HCEC 1CT (cell line): Measurements from ENCODE around the gene SDSL.

ENCODE experiments used
- DNase-seq: peaks from one replicate; pipeline ENCODE4 v3.0.0-alpha.2; 2017

Gene SDSL

DNA sequence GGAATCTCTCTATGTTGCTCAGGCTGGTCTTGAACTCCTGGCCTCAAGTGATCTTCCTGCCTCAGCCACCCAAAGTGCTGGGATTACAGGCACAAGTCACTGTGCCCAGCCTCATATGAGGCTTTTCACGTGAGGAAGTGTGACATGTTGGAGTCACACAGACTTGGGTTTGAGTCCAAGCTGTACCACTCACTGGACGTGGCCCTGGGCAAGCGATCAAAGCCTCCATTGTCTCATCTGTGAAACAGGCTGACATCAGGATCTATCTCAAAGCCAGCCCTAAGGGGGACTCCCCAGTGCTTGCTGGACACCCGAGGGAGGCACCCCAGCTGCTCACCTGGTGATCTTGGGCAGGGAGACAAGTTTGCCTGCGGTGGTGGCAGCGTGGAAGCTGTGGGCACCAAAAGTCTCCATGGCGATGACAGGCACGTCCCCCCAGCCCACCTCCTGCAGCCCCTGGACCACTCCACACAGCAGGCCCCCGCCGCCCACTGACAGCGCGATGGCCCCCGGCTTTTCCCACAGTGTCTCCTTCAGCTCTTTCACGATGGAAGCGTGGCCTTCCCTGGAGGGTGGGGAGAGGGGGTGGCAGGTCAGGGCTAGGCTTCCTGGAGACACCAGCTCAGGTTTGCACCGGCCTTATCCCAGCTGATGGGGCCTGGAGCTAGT is 25.2 kb upstream of the SDSL start:
- DNase-seq, result no peak

DNA sequence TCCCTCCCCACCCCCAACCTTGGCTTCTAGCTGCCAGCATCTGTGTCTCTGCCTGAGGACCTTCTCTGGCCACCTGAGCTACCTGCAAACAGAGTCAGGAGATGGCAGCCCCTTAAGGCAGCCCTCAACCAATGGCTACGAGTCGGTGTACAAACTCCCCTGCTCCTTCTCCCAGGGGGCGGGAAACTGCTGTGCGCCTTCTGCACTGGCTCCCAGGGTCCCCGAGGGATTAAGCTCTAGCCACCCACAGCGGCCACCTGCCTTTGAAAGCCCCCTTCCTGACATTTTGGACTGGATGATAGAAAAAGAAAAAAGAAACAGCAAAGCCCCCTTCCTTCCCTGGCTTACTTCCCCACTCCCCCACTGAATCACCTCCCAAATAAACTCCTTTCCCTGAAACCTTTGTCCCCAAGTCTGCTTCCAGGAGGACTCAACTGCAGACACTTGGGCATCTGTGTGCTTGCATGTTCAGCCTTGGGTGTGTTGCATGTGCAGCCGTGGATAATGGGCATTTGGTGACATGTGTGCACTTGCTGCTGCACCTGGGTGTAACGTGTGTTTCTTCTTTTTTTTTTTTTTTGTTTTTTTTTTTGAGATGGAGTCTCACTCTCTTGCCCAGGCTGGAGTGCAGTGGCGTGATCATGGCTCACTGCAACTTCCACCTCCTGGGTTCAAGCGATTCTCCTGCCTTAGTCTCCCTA is 24.5 kb upstream of the SDSL start:
- DNase-seq, result no peak

DNA sequence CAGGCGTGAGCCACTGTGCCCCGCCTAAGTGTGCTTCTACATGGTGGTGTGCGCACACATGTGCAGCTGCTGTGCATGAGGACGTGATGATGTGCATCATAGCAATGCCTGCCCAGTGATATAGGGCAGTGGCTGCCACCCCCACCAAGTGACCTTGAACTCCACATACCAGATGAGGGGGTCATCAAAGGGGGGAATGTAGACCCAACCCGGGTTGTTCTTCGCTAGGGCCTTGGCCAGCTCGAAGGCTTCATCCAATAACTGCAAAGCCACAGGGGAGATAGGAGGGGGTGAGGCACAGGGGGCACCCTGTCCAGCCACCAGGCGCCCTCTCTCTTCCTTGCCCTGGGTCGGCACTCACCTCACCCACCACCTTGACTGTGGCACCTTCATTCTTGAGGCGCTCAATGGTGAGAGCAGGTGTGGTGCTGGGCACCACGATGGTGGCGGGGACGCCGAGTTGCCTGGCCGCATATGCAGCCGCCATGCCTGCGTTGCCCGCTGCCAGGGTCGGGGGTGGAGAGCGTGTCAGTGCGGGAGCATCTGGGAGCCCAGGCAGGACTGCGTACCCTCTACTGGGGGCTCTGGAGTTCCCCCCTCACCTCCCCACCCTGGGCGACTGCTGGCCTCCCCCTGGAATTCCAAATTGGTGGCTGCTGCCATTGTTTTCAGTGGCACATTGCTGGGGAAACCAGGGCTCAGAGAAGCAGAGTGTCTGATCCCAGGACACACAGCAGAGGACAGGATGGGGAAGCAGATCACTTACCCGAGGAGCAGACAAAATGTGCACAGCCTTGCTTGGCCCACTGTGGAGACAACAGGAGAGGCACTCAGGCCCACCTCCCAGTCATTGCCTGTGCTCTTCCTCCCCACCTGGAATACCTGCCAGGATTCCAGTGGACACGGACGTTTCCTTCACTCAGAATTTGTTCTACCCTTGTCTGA is 23.6 kb upstream of the SDSL start:
- no peak for DNase-seq

DNA sequence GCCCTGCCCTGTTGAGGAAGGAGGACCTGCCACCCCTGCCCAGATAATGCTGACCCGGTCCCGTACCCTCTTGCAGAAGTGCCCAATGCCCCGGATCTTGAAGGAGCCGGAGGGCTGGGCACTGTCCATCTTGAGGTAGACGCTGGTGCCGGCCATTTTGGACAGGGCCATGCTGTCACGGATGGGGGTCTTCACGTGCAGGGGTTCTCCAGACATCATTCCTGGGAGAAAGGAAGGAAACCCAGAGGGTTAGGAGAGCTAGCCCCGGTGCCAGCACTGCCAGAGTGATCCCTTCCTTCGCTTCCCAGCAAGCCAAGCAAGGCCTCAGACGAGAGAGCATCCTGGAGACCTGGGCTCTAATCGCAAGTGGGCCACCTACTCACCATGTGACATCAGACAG is 22.7 kb upstream of the SDSL start:
- DNase-seq, result no peak

DNA sequence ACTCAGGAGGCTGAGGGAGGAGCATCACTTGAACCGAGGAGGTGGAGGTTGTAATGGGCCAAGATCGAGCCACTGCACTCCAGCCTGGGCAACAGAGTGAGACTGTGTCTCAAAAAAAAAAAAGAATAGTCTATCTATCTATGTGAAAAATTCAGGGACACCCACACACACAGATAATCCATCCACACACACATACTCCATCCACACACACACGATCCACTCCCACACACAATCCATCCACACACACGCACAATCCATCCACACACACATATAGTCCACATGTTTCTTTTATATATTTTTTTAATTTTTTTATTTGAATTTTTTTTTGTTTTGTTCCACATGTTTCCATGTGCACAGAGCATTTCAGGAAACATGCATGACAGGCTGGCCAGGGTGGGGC is 21.8 kb upstream of the SDSL start:
- no peak for DNase-seq

DNA sequence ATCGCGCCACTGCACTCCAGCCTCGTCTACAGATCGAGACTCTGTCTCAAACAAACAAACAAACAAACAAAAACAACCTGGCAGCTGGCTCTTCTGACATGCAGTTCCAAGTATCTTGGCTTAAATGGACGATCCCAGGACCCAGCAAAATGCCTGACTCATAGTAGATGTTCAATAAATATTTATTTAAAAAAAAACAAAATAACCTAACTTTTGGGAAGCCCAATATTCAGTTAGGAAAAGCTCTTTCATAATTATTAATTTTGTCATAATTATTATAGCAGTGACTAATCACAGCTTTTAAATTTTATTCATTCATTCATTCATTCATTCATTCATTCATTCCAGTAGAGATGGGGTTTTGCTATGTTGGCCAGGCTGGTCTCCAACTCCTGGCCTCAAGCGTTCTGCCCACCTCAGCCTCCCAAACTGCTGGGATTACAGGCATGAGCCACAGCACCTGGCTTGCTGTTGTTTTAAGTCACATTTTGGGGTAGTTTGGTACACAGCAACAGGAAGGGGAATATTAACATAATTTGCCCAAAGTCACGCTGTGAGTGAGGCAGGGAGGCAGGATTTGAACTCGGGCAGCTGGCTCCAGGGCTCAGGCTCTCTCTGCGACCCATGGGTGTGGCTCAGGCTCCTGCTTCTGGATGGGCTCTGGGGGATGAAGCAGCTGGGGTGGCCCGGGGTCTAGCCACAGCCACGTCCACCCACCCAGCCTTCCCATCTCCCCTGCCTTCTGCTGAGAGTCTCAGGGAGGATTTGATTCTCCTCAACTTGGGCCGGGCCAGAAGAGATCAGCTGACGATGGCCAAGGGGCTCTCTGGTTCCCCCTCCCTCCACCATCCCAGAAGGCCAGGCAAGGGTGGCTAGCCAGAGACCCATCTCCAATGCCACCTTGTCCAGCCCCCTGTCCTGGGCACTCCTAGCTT is 20.8 kb upstream of the SDSL start:
- no peak for DNase-seq

DNA sequence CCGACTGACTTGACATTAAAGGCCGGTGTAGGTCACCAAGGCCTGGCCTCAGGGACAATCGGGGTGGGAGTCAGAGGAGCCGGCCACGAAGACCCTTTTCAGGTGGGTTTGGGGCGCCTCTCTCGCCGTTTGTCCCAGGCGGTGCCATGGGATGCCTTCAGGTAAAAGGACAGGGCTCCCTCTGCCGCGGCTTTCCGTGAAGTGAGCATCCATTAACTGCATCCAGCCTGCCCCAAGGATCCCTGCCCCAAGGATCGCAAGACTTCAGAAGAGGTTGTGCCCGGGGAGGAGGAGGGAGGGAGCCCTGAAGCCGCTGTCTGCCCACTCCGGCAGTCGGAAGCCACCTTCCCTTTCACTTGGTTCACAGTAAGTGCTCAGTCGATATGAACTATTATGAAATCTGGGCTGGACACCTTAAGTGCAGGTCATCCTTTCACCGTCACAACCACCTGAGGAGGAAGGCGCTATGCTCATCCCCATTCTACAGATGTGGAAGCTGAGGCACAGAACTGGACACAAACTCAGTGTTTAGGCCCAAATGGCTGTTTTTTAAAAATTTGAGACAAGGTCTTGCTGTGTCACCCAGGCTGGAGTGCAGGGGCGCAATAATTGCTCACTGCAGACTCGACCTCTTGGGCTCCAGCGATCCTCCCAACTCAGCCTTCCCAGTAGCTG is 19.5 kb upstream of the SDSL start:
- no peak for DNase-seq

DNA sequence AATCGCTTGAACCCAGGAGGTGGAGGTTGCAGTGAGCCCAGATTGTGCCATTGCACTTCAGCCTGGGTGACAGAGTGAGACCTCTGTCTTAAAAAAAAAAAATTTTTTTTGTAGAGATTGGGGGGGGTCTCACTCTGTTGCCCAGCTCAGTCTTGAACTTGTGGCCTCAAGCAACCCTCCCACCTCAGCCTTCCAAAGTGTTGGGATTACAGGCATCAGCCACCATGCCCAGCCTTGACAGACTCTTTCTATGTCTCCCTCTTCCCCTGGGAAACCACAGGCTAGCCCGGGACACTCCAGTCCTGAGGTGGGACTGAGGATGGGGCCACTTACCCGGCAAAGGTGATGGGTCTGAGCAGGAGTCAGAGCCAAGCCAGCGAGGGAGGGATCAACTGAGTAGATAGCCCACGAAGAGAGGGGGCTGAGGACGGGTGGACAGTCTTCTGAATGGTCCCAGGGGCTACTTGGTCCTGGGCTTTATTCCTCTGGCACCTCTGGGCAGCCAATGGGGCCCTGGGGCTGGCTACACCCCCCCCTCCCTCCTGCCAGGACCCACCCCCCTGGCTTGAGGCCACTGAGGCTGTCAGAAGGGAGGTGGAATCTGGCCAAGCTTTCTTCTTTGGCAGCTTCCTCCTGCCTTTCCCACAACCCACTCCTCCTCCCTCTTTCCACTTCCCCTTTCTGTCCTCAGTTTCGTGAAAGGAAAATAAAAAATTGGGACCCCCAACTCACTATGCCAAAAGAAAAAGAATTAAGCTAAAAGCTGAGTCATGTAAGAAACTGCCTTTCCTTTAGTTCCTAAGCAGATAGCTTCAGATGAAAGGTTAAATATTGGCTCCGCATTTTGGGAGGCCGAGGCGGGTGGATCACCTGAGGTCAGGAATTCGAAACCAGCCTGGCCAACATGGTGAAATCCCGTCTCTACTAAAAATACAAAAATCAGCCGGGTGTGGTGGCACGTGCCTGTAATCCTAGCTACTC is 18.5 kb upstream of the SDSL start, which contains the start of gene SDS:
Gene SDS, minus strand, starts transcription at position 453 of the 981 bp plus-strand sequence. CDS start 4,179 bp downstream, outside the sequence.
- no peak for DNase-seq

DNA sequence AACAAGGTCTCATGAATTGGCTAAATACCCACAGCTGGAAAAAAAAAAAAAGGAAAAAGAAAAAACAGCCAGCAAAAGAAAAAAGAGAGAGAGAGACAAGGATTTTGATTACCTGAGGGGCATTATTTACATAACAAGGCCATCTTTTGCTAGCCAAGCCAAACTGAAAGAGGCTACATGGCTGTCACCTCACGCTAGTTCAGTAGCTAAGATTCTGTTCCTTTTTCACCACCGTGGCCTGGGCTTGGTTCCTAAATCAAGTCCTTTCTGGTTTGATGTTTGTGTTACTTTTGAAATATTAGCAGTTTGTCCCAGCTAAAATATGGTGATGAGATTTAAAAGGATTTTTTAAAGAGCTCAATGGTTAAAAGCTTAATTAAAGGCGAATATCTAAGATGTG is 16.5 kb upstream of the SDSL start:
- DNase-seq, result no peak

DNA sequence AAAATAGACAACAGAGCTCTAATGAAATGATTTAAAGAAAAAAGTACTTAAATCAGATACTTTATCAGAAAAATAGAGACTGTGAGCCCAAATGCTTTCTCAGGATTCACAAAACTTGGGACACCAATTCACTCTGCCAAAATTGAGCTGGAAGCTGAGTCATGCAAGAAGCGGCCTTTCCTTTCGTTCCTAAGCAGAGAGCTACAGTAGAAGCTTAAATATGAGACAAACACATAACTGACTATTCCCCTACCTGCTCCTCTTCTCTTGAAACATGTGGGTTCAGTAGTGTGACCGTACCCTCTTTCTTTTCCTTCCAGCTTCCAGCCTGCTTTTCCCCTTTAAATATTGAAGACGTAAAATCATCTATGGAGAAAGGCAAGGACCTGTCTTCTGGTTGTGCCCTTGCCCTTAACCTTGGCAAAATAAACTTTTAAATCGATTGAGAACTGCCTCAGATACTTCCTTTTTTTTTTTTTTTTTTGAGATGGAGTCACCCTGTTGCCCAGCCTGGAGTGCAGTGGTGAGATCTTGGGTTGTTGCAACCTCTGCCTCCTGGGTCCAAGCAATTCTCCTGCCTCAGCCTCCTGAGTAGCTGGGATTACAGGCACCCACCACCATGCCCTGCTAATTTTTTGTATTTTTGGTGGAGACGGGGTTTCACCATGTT is 14.1 kb upstream of the SDSL start:
- peak; percentile 48 for DNase-seq

DNA sequence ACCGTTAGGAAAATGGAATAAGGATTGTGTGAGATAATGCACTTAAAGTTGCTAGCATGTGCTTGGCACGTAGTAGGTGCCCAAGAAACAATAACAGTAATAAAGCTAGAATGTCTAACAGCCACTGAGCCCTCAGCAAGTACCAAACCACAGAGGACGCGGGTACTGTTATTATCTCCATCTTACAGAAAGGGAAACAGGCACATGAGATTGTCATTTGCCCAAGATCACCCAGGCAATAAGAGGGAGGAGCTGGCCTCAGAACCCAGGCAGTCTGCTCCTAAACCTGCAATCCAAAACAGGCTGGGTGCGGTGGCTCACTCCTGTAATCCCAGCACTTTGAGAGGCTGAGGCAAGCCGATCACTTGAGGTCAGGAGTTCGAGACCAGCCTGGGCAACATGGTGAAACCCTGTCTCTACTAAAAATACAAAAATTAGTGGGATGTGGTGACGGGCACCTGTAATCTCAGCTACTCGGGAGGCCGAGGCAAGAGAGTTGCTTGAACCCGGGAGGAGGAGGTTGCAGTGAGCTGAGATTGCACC is 13.4 kb upstream of the SDSL start:
- DNase-seq, result no peak

DNA sequence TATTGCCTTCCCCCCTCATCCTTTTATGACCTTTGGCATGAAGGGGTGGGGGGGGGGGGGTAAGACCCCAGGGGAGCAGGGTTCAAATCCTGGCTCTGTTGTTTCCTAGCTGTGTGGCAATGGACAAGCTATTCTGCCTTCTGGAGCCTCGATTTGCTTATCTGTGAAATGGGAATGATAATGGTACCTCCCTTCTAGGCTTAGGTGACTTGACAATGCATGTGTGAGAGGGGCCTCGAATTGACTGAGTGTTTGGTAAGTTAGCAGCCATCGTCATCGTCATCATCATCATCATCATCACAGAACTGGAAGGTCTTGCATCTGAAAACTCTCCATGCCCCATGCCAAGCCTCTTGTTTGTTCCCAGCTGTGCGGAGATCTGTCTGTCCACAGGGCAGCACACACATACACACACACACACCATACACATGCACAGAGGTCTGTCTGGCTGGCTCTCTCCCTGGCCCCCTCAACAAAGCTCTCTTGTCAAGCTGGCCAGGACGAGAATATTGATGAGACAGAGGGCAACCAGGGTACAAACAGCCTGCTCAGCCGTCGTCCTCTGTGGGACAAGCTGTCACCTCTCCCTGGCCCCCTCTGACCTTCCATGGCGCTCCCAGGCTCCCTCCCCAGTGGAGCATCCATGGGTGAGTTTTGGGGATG is 12.6 kb upstream of the SDSL start:
- no peak for DNase-seq

DNA sequence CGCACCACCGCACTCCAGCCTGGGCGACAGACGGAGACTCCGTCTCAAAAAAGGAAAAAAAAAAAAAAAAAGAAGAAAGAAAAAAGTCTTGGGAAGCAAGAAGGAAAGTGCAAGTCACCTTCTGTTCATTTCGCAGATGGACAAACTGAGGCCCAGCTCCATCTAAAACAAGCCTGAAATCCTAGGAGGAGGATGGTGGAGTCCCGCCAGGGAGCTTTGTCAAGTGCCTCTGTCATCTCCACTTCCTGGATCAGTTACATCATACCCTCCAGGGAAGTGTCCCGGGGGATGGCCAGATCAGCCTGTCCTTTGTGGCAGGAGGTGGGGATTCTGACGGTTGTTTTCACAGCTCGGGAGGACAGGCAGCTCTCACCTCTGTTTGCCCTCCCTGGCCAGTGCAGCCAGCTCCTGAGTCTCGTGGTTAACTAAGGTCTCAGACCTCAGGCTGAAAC is 8.7 kb upstream of the SDSL start:
- DNase-seq, result no peak

DNA sequence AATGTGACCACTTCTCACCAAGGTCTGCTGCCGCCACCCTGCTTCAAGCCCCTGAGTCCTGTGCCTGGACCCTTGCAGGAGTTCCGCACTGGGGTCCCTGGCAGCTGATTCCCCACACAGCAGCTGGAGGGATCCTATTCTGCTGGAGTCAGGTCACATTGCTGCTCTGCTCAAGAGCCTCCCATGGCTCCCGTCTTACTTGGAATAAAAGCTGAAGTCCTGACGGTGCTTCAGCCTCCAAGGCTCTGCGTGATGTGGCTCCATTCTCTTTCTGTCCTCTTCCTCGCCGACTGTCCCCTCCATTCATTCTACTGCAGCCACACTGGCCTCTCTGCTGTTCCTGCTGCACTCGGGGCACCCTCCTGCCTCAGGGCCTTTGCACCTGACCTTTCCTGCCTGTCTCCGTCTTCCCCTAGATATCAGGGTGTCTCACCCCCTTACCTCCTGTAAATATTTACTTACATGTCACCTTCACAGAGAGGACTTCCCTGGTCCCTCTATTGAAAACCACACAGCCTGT is 7.6 kb upstream of the SDSL start:
- no peak for DNase-seq

DNA sequence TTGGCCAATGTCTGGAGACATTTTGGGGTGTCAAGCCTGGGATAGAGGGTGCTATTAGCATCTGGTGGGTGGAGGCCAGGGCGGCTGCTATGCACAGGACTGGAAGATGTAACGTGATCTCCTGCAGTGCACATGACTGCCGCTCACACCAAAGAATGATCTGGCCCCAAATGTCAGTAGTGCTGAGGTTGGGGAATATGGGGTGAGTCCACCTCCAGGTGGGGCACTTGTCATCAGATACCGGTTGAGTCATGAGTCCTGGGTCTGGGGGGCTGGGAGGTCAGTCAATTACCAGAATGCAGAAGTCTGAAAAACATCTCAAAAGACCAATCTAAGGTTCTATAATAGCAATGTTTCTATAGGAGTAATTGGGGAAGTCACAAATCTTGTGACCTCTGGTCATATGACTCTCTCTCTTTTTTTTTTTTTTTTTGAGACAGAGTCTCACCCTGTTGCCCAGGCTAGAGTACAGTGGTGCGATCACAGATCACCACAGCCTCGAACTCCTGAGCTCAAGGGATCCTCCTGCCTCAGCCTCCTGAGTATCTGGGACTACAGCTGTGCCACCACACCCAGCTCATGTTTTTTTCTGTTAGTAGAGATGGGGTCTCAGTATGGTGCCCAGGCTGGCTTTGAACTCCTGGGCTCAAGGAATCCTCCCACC is 6.0 kb upstream of the SDSL start:
- DNase-seq, result peak; percentile 41

DNA sequence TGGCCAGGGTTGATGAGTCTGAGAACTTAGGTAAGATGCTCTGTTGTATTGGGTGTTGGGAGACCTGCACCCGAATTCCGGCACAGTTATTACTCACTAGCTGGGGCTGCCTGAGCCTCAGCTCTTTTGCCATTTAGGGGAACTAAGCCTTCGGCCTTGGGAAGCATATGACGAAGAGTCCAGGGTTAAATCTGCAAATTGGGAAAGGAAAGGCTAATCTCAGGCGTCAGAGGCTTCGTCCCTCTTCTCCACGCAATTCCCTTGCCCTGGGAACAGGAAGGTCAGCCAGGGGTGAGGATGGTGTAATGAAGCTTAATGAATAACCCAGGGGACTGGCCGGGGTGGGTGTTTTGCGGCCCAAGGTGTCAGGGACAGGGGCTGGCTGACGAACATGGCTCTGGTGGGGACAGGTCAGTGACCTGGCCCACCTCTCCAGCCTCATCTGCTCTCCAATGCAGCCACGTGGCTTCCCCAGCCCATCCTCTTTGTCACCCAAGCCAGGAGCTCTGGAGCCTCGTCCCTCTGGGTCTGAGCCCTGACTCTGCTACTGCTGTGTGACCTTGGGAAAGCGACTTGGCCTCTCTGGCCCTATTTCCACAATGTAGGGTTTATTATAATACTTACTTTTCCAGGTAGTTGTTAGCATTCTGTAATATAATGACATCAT is 3.8 kb upstream of the SDSL start:
- DNase-seq, result peak; percentile 14

DNA sequence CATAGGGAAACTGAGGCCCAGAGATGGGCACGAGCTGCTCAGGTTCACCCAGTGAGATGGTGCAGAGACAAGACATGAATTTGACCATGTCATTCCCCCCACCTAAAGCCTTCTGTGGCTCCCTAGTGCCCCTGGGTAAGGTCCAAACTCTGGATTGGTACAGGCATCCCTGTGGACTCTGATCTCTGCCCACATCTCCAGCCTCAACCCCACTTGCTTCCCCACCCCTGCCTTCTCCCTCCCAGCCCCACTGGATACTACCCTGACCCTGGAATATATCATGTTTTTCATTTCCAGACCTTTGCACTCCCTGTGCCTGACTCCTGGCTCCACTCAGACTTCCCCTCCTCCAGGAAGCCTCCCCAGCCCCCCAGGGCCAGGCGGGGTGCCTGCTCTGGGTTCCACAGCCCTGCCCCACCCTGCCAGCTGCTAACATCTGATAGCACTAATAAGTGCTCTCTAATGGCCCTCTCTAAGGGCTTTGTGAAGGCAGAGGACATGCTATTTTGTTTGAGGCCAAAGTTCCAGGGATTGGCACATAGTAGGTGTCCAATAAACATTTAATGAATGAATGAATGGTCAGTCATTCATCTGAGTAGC is 1.1 kb upstream of the SDSL start:
- DNase-seq, result no peak
